Left lung (tissue), 10 donors: ENCODE data around the gene SSU72. TPM values are rescaled to one million over a fixed set of nuclear protein-coding genes. Genes with fewer than 3 reads are reported as not detected.

ENCODE experiments used
- ATAC-seq: fragments of 200-7000 bp; cut with Tn5 transposase; one replicate; pipeline ENCODE4 v1.9.1; 2020; ENCODE audit warnings: moderate library complexity
- DNase-seq, 4 donors: peaks; one replicate each; pipeline ENCODE4 v3.0.0-alpha.2; 2013 to 2020
- H3K27ac ChIP-seq, 2 donors: fragments of 200-600 bp; sonication (generic) in 1 of 2; one replicate each; pipeline versions ENCODE4 v1.5.0 to v1.8.0; 2020 to 2021
- H3K27me3 ChIP-seq, 2 donors: fragments of 200-600 bp; sonication (generic) in 1 of 2; one replicate each; pipeline versions ENCODE4 v1.5.0 to v1.8.0; 2020 to 2021
- H3K36me3 ChIP-seq, 2 donors: fragments of 200-600 bp; sonication (generic) in 1 of 2; one replicate each; pipeline versions ENCODE4 v1.5.0 to v1.8.0; 2020 to 2021
- H3K4me1 ChIP-seq, 2 donors: fragments of 200-600 bp; one replicate each; pipeline ENCODE4 v1.8.0; 2021
- H3K4me3 ChIP-seq, 2 donors: fragments of 200-600 bp; sonication (generic) in 1 of 2; one replicate each; pipeline versions ENCODE4 v1.5.0 to v1.8.0; 2020 to 2021; ENCODE audit warnings: mild to moderate bottlenecking in 1 of 2
- H3K9me3 ChIP-seq, 2 donors: fragments of 200-600 bp; sonication (generic) in 1 of 2; one replicate each; pipeline versions ENCODE4 v1.5.0 to v1.8.0; 2020 to 2021
- CTCF ChIP-seq, 2 donors: fragments of 200-600 bp; sonication (generic) in 1 of 2; IDR thresholded peaks; one replicate each; pipeline versions ENCODE4 v1.5.0 to v1.8.0; 2021; ENCODE audit warnings: antibody characterized with exemption in 2 of 2
- intact Hi-C, 2 donors: fragments of 100-400 bp; cut with DNase I; formaldehyde crosslinking; loops; one replicate each; pipeline versions ENCODE4 v1.11.2 to v1.14.2; 2022
- polyA plus RNA-seq, 6 donors: library from polyadenylated mRNA; unstranded; fragments of 120-200 nt; gene quantifications; one replicate each; pipeline ENCODE4 v1.2.1, GENCODE V29; 2013; ENCODE audit not compliant: insufficient read length in 6 of 6
- total RNA-seq, 2 donors: library from RNA; stranded (reverse); fragmentation: NEBNext Ultra II Directional; extraction: Animal tissue kit (Norgen Biotek cat#: 25700); gene quantifications; one replicate each; pipeline ENCODE4 v1.2.1, GENCODE V29; 2021
- donor health status: DM: no; HTN: yes; CAD: no.
- donor health status: DM: no; HTN: no; CAD: no.

SSU72 gene
- total and polyA plus RNA-seq, 8 donors, result 65.2 to 141 (median 72.7) TPM

- H3K36me3 ChIP-seq, result peaks cover 0 to 14% of the 10 kb centered on the region in 2 donors
- H3K27me3 ChIP-seq, result no peaks in the 10 kb centered on the region
- H3K4me1 ChIP-seq, result peaks cover 0 to 1% of the 10 kb centered on the region in 2 donors
- intact Hi-C loops, result no loop called here
- ATAC-seq, result no peak
- TF ChIP-seq CTCF (IDR thresholded peaks at IDR 0.05), result no peak
- H3K27ac ChIP-seq, result no peak overlapping the region
- no peaks in the 10 kb centered on the region for H3K9me3 ChIP-seq
- H3K4me3 ChIP-seq, result no peak overlapping the region
- DNase-seq, result peak in 1 of 4 donors; percentile 49
These were observed 48.1 kb upstream of the SSU72 start for GRCh38 chr1:1622788-1623094.

- TF ChIP-seq CTCF (IDR thresholded peaks at IDR 0.05), result no peak
- peaks cover 0 to 14% of the 10 kb centered on the region in 2 donors for H3K36me3 ChIP-seq
- H3K4me3 ChIP-seq, result no peak overlapping the region
- no peak overlapping the region for H3K27ac ChIP-seq
- H3K4me1 ChIP-seq, result peaks cover 0 to 5% of the 10 kb centered on the region in 2 donors
- DNase-seq (peak in 1 of 4 donors; percentile 61), ATAC-seq (no peak)
- no peaks in the 10 kb centered on the region for H3K27me3 ChIP-seq
- H3K9me3 ChIP-seq, result no peaks in the 10 kb centered on the region
- intact Hi-C loops, result no loop called here
These were observed 47.5 kb upstream of the SSU72 start for GRCh38 chr1:1622010-1622787.

- peak in 1 of 4 donors; percentile 75 for DNase-seq
- intact Hi-C loops, result no loop called here
- no peaks in the 10 kb centered on the region for H3K27me3 ChIP-seq
- TF ChIP-seq CTCF (IDR thresholded peaks at IDR 0.05), result no peak
- no peak overlapping the region for H3K27ac ChIP-seq
- peaks cover 0 to 14% of the 10 kb centered on the region in 2 donors for H3K36me3 ChIP-seq
- ATAC-seq, result no peak
- H3K4me3 ChIP-seq, result no peak overlapping the region
- H3K9me3 ChIP-seq, result no peaks in the 10 kb centered on the region
- peaks cover 8 to 13% of the 10 kb centered on the region in 2 donors for H3K4me1 ChIP-seq
These were observed 46.7 kb upstream of the SSU72 start for GRCh38 chr1:1621173-1622009.

- H3K36me3 ChIP-seq, result peaks cover 0 to 14% of the 10 kb centered on the region in 2 donors
- H3K4me1 ChIP-seq, result peaks cover 9 to 15% of the 10 kb centered on the region in 2 donors
- no peak overlapping the region for H3K27ac ChIP-seq
- DNase-seq, result peak in 1 of 4 donors; percentile 69
- no peaks in the 10 kb centered on the region for H3K9me3 ChIP-seq
- ATAC-seq, result no peak
- no peaks in the 10 kb centered on the region for H3K27me3 ChIP-seq
- intact Hi-C loops, result no loop called here
- H3K4me3 ChIP-seq, result no peak overlapping the region
- TF ChIP-seq CTCF (IDR thresholded peaks at IDR 0.05), result no peak
These were observed 45.9 kb upstream of the SSU72 start for GRCh38 chr1:1620433-1621139.
